H9 (cell line): ENCODE measurements around the gene SLC2A1. TPM values are rescaled to one million over a fixed set of nuclear protein-coding genes. Genes with fewer than 3 reads are reported as not detected.

ENCODE experiments used
- DNase-seq: peaks from one replicate; pipeline ENCODE4 v3.0.0-alpha.2; 2017
- H2AFZ ChIP-seq: one replicate; pipeline ENCODE4 v1.6.1; 2013; ENCODE audit warnings: mild to moderate bottlenecking, low read length, control low read depth, moderate library complexity
- H2AK5ac ChIP-seq: 2 replicates; pipeline ENCODE4 v1.6.1; 2013; ENCODE audit warnings: low read length, control low read depth, mixed read lengths; ENCODE audit not compliant: insufficient read length
- H2BK120ac ChIP-seq: one replicate; pipeline ENCODE4 v1.6.1; 2013; ENCODE audit warnings: low read depth, mild to moderate bottlenecking, low read length, control low read depth, inconsistent platforms; ENCODE audit not compliant: poor library complexity, severe bottlenecking
- H2BK12ac ChIP-seq: 2 replicates; pipeline ENCODE4 v1.6.1; 2013; ENCODE audit warnings: low read length, control low read depth, mixed read lengths, low read depth; ENCODE audit not compliant: insufficient read length
- H2BK15ac ChIP-seq: 2 replicates; pipeline ENCODE4 v1.6.1; 2013; ENCODE audit warnings: low read depth, low read length, control low read depth
- H2BK20ac ChIP-seq: one replicate; pipeline ENCODE4 v1.6.1; 2013; ENCODE audit warnings: low read depth, mild to moderate bottlenecking, low read length, control low read depth, inconsistent platforms; ENCODE audit not compliant: poor library complexity, severe bottlenecking
- H2BK5ac ChIP-seq: 2 replicates; pipeline ENCODE4 v1.6.1; 2013; ENCODE audit warnings: low read length, control low read depth, mixed read lengths; ENCODE audit not compliant: insufficient read length
- H3K14ac ChIP-seq: 2 replicates; pipeline ENCODE4 v1.6.1; 2013; ENCODE audit warnings: low read length, control low read depth; ENCODE audit not compliant: insufficient read depth
- H3K18ac ChIP-seq: 2 replicates; pipeline ENCODE4 v1.6.1; 2013; ENCODE audit warnings: low read depth, mild to moderate bottlenecking, mixed read lengths, low read length, control low read depth; ENCODE audit not compliant: insufficient read length
- H3K23ac ChIP-seq: 2 replicates; pipeline ENCODE4 v1.6.1; 2013; ENCODE audit warnings: low read length, control low read depth, mixed read lengths, low read depth; ENCODE audit not compliant: insufficient read length
- H3K23me2 ChIP-seq: 2 replicates; pipeline ENCODE4 v1.6.1; 2013; ENCODE audit warnings: low read depth, mild to moderate bottlenecking, mixed read lengths, low read length, control low read depth; ENCODE audit not compliant: insufficient read length, poor library complexity, severe bottlenecking
- H3K27ac ChIP-seq: 2 replicates; pipeline ENCODE4 v1.5.1; 2013; ENCODE audit warnings: low read length, control low read depth, mixed read lengths, low read depth; ENCODE audit not compliant: insufficient read length
- H3K27me3 ChIP-seq: 2 replicates; pipeline ENCODE4 v1.6.1; 2013; ENCODE audit warnings: low read length, control low read depth, inconsistent platforms; ENCODE audit not compliant: insufficient read depth
- H3K4ac ChIP-seq: 2 replicates; pipeline ENCODE4 v1.6.1; 2013; ENCODE audit warnings: low read depth, mild to moderate bottlenecking, control low read depth, inconsistent platforms, low read length, moderate library complexity
- H3K4me1 ChIP-seq: 2 replicates; pipeline ENCODE4 v1.6.1; 2013; ENCODE audit warnings: low read length, control low read depth, inconsistent platforms; ENCODE audit not compliant: insufficient read depth
- H3K4me2 ChIP-seq: 2 replicates; pipeline ENCODE4 v1.6.1; 2013; ENCODE audit warnings: low read length, control low read depth, mixed read lengths; ENCODE audit not compliant: insufficient read length, insufficient read depth
- H3K56ac ChIP-seq: 2 replicates; pipeline ENCODE4 v1.6.1; 2013; ENCODE audit warnings: low read depth, mild to moderate bottlenecking, mixed read lengths, low read length, control low read depth; ENCODE audit not compliant: insufficient read length
- H3K79me1 ChIP-seq: 2 replicates; pipeline ENCODE4 v1.6.1; 2013; ENCODE audit warnings: low read depth, mild to moderate bottlenecking, moderate library complexity, low read length, control low read depth, inconsistent platforms; ENCODE audit not compliant: insufficient read depth, poor library complexity, severe bottlenecking
- H3K79me2 ChIP-seq: 2 replicates; pipeline ENCODE4 v1.6.1; 2013; ENCODE audit warnings: low read length, control low read depth, inconsistent platforms; ENCODE audit not compliant: insufficient read depth
- H3K9ac ChIP-seq: 2 replicates; pipeline ENCODE4 v1.6.1; 2013; ENCODE audit warnings: low read length, control low read depth, mixed read lengths; ENCODE audit not compliant: insufficient read length; ENCODE audit errors: extremely low read depth
- H3K9me3 ChIP-seq: one replicate; pipeline ENCODE4 v1.6.1; 2013; ENCODE audit warnings: low read depth, low read length, inconsistent platforms; ENCODE audit not compliant: control insufficient read depth
- H3T11ph ChIP-seq: one replicate; pipeline ENCODE4 v1.6.1; 2013; ENCODE audit warnings: mild to moderate bottlenecking, low read length, control low read depth, inconsistent platforms
- H4K20me1 ChIP-seq: one replicate; pipeline ENCODE4 v1.6.1; 2013; ENCODE audit not compliant: control insufficient read depth, insufficient read length, insufficient read depth
- H4K5ac ChIP-seq: 2 replicates; pipeline ENCODE4 v1.6.1; 2013; ENCODE audit warnings: low read depth, mild to moderate bottlenecking, mixed read lengths, low read length, control low read depth; ENCODE audit not compliant: insufficient read length
- H4K8ac ChIP-seq: replicated peaks from 2 replicates; pipeline ENCODE4 v1.6.1; 2013; ENCODE audit warnings: low read length, control low read depth, mixed read lengths, low read depth; ENCODE audit not compliant: insufficient read length
- H4K91ac ChIP-seq: 2 replicates; pipeline ENCODE4 v1.6.1; 2013; ENCODE audit warnings: low read depth, mild to moderate bottlenecking, moderate library complexity, mixed read lengths, low read length, control low read depth; ENCODE audit not compliant: insufficient read length
- H3K27ac Mint-ChIP-seq, 3 experiments: 2 replicates in 2 of 3; 3 replicates in 1 of 3; pipeline ENCODE4 v1.8.0; 2020 to 2021; ENCODE audit warnings: mixed read lengths in 3 of 3, mild to moderate bottlenecking in 1 of 3, moderate library complexity in 1 of 3
- H3K27me3 Mint-ChIP-seq: 2 replicates; pipeline ENCODE4 v1.8.0; 2021; ENCODE audit warnings: low read depth, mild to moderate bottlenecking, moderate library complexity, mixed read lengths
- H3K36me3 Mint-ChIP-seq, 3 experiments: 2 replicates in 2 of 3; 3 replicates in 1 of 3; pipeline ENCODE4 v1.8.0; 2020 to 2021; ENCODE audit warnings: low read depth in 3 of 3, mixed read lengths in 3 of 3; ENCODE audit not compliant: insufficient read depth in 1 of 3
- H3K4me1 Mint-ChIP-seq, 2 experiments: 2 replicates each; pipeline ENCODE4 v1.8.0; 2020; ENCODE audit warnings: mixed read lengths in 2 of 2
- H3K4me3 Mint-ChIP-seq, 2 experiments: 2 replicates in 1 of 2; 3 replicates in 1 of 2; pipeline ENCODE4 v1.8.0; 2020 to 2021; ENCODE audit warnings: mild to moderate bottlenecking in 2 of 2, mixed read lengths in 2 of 2, moderate library complexity in 1 of 2
- H3K9me3 Mint-ChIP-seq, 2 experiments: 2 replicates in 1 of 2; 3 replicates in 1 of 2; pipeline ENCODE4 v1.8.0; 2020; ENCODE audit warnings: mild to moderate bottlenecking in 2 of 2, mixed read lengths in 2 of 2, moderate library complexity in 1 of 2
- CTCF ChIP-seq: fragments of 200-600 bp; sonication (generic); conservative IDR thresholded peaks from 3 replicates; pipeline ENCODE4 v1.8.0; 2021; ENCODE audit warnings: antibody characterized with exemption, mild to moderate bottlenecking
- WGBS: extraction: QIAGEN DNeasy Blood & Tissue Kit; methylation state at CpG from one replicate; pipeline ENCODE4 v1.1.7; 2013; ENCODE audit warnings: missing lambda C conversion rate, low lambda C conversion rate, mixed read lengths; ENCODE audit not compliant: insufficient read length; ENCODE audit errors: extremely low coverage; 5-methylcytosine and 5-hydroxymethylcytosine counted together
- total RNA-seq: library from RNA; stranded (reverse); gene quantifications from 2 replicates; pipeline ENCODE4 v1.2.1, GENCODE V29; 2021

SLC2A1 gene
- total RNA-seq, 1 experiment from 2014 or later = 186 TPM

GRCh38 chr1:42877380-42877779, 81.3 kb downstream of the SLC2A1 start:
- Mint-ChIP-seq H3K9me3 (peaks cover 7 to 9% of the 10 kb centered on the region in 2 experiments; a peak in 4 of 5 replicates), H3K36me3 (no peaks in the 10 kb centered on the region), H3K27me3 (peaks cover 15% of the 10 kb centered on the region), H3K4me3 (no peak overlapping the region), H3K27ac (no peak overlapping the region), H3K4me1 (peaks cover 9 to 10% of the 10 kb centered on the region in 2 experiments; a peak in 3 of 4 replicates)
- no peak overlapping the region for H3K9ac ChIP-seq
- no peak overlapping the region for H4K8ac ChIP-seq
- no peak overlapping the region for H2BK12ac ChIP-seq
- H3K27me3 ChIP-seq = no peaks in the 10 kb centered on the region
- H2BK15ac ChIP-seq = no peak overlapping the region
- no peak overlapping the region for H4K5ac ChIP-seq
- no peak overlapping the region for H3K23ac ChIP-seq
- no peak overlapping the region for H3K4ac ChIP-seq
- H4K91ac ChIP-seq = no peak overlapping the region
- H3K9me3 ChIP-seq = no peaks in the 10 kb centered on the region
- H3K4me1 ChIP-seq = peaks cover 2% of the 10 kb centered on the region; the same call in 1 of the 2 replicates
- no peak overlapping the region for H3K56ac ChIP-seq
- H3K79me2 ChIP-seq = no peaks in the 10 kb centered on the region
- H3K4me2 ChIP-seq = no peak overlapping the region
- no CpG with 5 or more reads among the region's 2 CpGs for WGBS
- H3K79me1 ChIP-seq = no peaks in the 10 kb centered on the region
- no peak overlapping the region for H3K18ac ChIP-seq
- H2AK5ac ChIP-seq = no peak overlapping the region
- no peak overlapping the region for H2BK5ac ChIP-seq
- no peak overlapping the region for H3K14ac ChIP-seq
- H3K27ac ChIP-seq = no peak overlapping the region
- no peak overlapping the region for H2BK120ac ChIP-seq
- H2AFZ ChIP-seq = no peak overlapping the region
- no peaks in the 10 kb centered on the region for H3K23me2 ChIP-seq
- H2BK20ac ChIP-seq = no peak overlapping the region
- no peaks in the 10 kb centered on the region for H4K20me1 ChIP-seq
- no peak for DNase-seq
- no peak for TF ChIP-seq CTCF
- no peak overlapping the region for H3T11ph ChIP-seq
